ENCODE measurements around the gene PDE4B. TPM values are rescaled to one million over a fixed set of nuclear protein-coding genes. Genes with fewer than 3 reads are reported as not detected.
"Not testable (repeated sequence)": the region's sequence is repeated elsewhere in the genome, so short reads cannot be mapped to it uniquely, and the experiment has no call there.

PDE4B gene
- polyA plus RNA-seq, 1 donor from 2014 or later: 135 TPM

DNA sequence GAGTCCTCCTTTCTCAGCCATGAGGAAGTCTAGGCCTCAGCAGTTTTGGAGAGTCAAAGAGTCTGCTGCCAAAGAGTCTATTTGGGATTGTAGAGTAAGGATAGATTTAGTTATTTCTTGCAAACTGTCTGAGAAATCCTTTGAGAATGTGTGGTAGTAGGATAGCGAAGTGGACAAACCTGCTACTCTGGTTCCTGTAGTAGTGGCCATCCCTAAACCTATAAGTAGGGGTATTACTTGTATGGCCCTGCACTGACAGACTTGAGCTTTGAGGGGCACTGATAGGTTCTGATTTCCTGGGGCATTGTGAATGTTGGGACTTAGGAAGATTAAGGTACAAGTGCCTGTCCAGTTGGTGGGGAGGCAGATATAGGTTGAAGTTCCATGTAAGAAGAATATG lies 625.3 kb downstream of the PDE4B start:
- no peak overlapping the region for H3K4me3 ChIP-seq (ENCODE audit: low read length)
- no peaks in the 10 kb centered on the region for H3K79me2 ChIP-seq (replicated peaks; ENCODE audit: insufficient read depth, low read length)
- no peaks in the 10 kb centered on the region for H3F3A ChIP-seq (ENCODE audit: insufficient read depth, low read length, poor library complexity, severe bottlenecking)
- H3K9me2 ChIP-seq (ENCODE audit: insufficient read depth, low read length): no peaks in the 10 kb centered on the region
- no peaks in the 10 kb centered on the region for H4K20me1 ChIP-seq (ENCODE audit: insufficient read depth)
- no peak overlapping the region for H3K4me2 ChIP-seq (ENCODE audit: low read length)
- no peaks in the 10 kb centered on the region for H3K36me3 ChIP-seq (ENCODE audit: insufficient read depth, low read length)
- TF ChIP-seq RAD21 (conservative IDR thresholded peaks at IDR 0.05): no peak
- no peak for TF ChIP-seq SMC3 (conservative IDR thresholded peaks at IDR 0.05; ENCODE audit: poor library complexity)
- TF ChIP-seq MXI1 (conservative IDR thresholded peaks at IDR 0.05; ENCODE audit: poor library complexity, severe bottlenecking): no peak
- TF ChIP-seq EP300 (conservative IDR thresholded peaks at IDR 0.05; ENCODE audit: poor library complexity, severe bottlenecking): no peak
- no peak for TF ChIP-seq TAF1 (IDR thresholded peaks at IDR 0.05; ENCODE audit: low read depth)
- TF ChIP-seq POLR2AphosphoS5 (IDR thresholded peaks at IDR 0.05): no peak
- TF ChIP-seq EZH2 (IDR thresholded peaks at IDR 0.05; ENCODE audit: borderline replicate concordance, insufficient read depth, low read length, poor library complexity, severe bottlenecking): no peak
- TF ChIP-seq, protein P1, sequence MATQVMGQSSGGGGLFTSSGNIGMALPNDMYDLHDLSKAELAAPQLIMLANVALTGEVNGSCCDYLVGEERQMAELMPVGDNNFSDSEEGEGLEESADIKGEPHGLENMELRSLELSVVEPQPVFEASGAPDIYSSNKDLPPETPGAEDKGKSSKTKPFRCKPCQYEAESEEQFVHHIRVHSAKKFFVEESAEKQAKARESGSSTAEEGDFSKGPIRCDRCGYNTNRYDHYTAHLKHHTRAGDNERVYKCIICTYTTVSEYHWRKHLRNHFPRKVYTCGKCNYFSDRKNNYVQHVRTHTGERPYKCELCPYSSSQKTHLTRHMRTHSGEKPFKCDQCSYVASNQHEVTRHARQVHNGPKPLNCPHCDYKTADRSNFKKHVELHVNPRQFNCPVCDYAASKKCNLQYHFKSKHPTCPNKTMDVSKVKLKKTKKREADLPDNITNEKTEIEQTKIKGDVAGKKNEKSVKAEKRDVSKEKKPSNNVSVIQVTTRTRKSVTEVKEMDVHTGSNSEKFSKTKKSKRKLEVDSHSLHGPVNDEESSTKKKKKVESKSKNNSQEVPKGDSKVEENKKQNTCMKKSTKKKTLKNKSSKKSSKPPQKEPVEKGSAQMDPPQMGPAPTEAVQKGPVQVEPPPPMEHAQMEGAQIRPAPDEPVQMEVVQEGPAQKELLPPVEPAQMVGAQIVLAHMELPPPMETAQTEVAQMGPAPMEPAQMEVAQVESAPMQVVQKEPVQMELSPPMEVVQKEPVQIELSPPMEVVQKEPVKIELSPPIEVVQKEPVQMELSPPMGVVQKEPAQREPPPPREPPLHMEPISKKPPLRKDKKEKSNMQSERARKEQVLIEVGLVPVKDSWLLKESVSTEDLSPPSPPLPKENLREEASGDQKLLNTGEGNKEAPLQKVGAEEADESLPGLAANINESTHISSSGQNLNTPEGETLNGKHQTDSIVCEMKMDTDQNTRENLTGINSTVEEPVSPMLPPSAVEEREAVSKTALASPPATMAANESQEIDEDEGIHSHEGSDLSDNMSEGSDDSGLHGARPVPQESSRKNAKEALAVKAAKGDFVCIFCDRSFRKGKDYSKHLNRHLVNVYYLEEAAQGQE (IDR thresholded peaks at IDR 0.05; ENCODE audit: borderline replicate concordance): no peak
- TF ChIP-seq, protein P2, sequence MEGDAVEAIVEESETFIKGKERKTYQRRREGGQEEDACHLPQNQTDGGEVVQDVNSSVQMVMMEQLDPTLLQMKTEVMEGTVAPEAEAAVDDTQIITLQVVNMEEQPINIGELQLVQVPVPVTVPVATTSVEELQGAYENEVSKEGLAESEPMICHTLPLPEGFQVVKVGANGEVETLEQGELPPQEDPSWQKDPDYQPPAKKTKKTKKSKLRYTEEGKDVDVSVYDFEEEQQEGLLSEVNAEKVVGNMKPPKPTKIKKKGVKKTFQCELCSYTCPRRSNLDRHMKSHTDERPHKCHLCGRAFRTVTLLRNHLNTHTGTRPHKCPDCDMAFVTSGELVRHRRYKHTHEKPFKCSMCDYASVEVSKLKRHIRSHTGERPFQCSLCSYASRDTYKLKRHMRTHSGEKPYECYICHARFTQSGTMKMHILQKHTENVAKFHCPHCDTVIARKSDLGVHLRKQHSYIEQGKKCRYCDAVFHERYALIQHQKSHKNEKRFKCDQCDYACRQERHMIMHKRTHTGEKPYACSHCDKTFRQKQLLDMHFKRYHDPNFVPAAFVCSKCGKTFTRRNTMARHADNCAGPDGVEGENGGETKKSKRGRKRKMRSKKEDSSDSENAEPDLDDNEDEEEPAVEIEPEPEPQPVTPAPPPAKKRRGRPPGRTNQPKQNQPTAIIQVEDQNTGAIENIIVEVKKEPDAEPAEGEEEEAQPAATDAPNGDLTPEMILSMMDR (IDR thresholded peaks at IDR 0.05; ENCODE audit: poor library complexity, severe bottlenecking): no peak
- no peak overlapping the region for H3K9ac ChIP-seq (ENCODE audit: low read length)
- no peak overlapping the region for H3K27ac ChIP-seq (ENCODE audit: low read length)
- no peak overlapping the region for H2AFZ ChIP-seq (ENCODE audit: low read depth, low read length)
- H3K27me3 ChIP-seq (ENCODE audit: insufficient read depth, low read depth, low read length): no peaks in the 10 kb centered on the region
- H3K9me3 ChIP-seq (ENCODE audit: low read length): peaks cover 4% of the 10 kb centered on the region

- not testable (repeated sequence) for H3K4me2 ChIP-seq (ENCODE audit: low read length); H3F3A ChIP-seq (ENCODE audit: insufficient read depth, low read length, poor library complexity, severe bottlenecking); H3K9me2 ChIP-seq (ENCODE audit: insufficient read depth, low read length); H4K20me1 ChIP-seq (ENCODE audit: insufficient read depth); H2AFZ ChIP-seq (ENCODE audit: low read depth, low read length); H3K27me3 ChIP-seq (ENCODE audit: insufficient read depth, low read depth, low read length); H3K36me3 ChIP-seq (ENCODE audit: insufficient read depth, low read length); H3K9me3 ChIP-seq (ENCODE audit: low read length); H3K79me2 ChIP-seq (replicated peaks; ENCODE audit: insufficient read depth, low read length); H3K4me3 ChIP-seq (ENCODE audit: low read length); H3K27ac ChIP-seq (ENCODE audit: low read length); H3K9ac ChIP-seq (ENCODE audit: low read length)
Observed at GRCh38 chr1:66420171-66420570, 627.5 kb downstream of the PDE4B start.

GRCh38 chr1:66420906-66421305 lies 628.2 kb downstream of the PDE4B start:
- H4K20me1 ChIP-seq (ENCODE audit: insufficient read depth); H3K4me2 ChIP-seq (ENCODE audit: low read length); H3K9ac ChIP-seq (ENCODE audit: low read length); H3K36me3 ChIP-seq (ENCODE audit: insufficient read depth, low read length); H3K27ac ChIP-seq (ENCODE audit: low read length); H2AFZ ChIP-seq (ENCODE audit: low read depth, low read length); H3K79me2 ChIP-seq (replicated peaks; ENCODE audit: insufficient read depth, low read length); H3F3A ChIP-seq (ENCODE audit: insufficient read depth, low read length, poor library complexity, severe bottlenecking); H3K9me3 ChIP-seq (ENCODE audit: low read length); H3K27me3 ChIP-seq (ENCODE audit: insufficient read depth, low read depth, low read length); H3K4me3 ChIP-seq (ENCODE audit: low read length); H3K9me2 ChIP-seq (ENCODE audit: insufficient read depth, low read length): not testable (repeated sequence)

Measured in neural cell (in vitro differentiated cells).